H9 (cell line): ENCODE results near the gene PNPLA1. TPM values are rescaled to one million over a fixed set of nuclear protein-coding genes. Genes with fewer than 3 reads are reported as not detected.

Experiments used
- DNase-seq: peaks from one replicate; pipeline ENCODE4 v3.0.0-alpha.2; 2017
- H2AFZ ChIP-seq: one replicate; pipeline ENCODE4 v1.6.1; 2013; ENCODE audit warnings: mild to moderate bottlenecking, low read length, control low read depth, moderate library complexity
- H2AK5ac ChIP-seq: 2 replicates; pipeline ENCODE4 v1.6.1; 2013; ENCODE audit warnings: low read length, control low read depth, mixed read lengths; ENCODE audit not compliant: insufficient read length
- H2BK120ac ChIP-seq: one replicate; pipeline ENCODE4 v1.6.1; 2013; ENCODE audit warnings: low read depth, mild to moderate bottlenecking, low read length, control low read depth, inconsistent platforms; ENCODE audit not compliant: poor library complexity, severe bottlenecking
- H2BK12ac ChIP-seq: 2 replicates; pipeline ENCODE4 v1.6.1; 2013; ENCODE audit warnings: low read length, control low read depth, mixed read lengths, low read depth; ENCODE audit not compliant: insufficient read length
- H2BK15ac ChIP-seq: 2 replicates; pipeline ENCODE4 v1.6.1; 2013; ENCODE audit warnings: low read depth, low read length, control low read depth
- H2BK20ac ChIP-seq: one replicate; pipeline ENCODE4 v1.6.1; 2013; ENCODE audit warnings: low read depth, mild to moderate bottlenecking, low read length, control low read depth, inconsistent platforms; ENCODE audit not compliant: poor library complexity, severe bottlenecking
- H2BK5ac ChIP-seq: 2 replicates; pipeline ENCODE4 v1.6.1; 2013; ENCODE audit warnings: low read length, control low read depth, mixed read lengths; ENCODE audit not compliant: insufficient read length
- H3K14ac ChIP-seq: 2 replicates; pipeline ENCODE4 v1.6.1; 2013; ENCODE audit warnings: low read length, control low read depth; ENCODE audit not compliant: insufficient read depth
- H3K18ac ChIP-seq: 2 replicates; pipeline ENCODE4 v1.6.1; 2013; ENCODE audit warnings: low read depth, mild to moderate bottlenecking, mixed read lengths, low read length, control low read depth; ENCODE audit not compliant: insufficient read length
- H3K23ac ChIP-seq: 2 replicates; pipeline ENCODE4 v1.6.1; 2013; ENCODE audit warnings: low read length, control low read depth, mixed read lengths, low read depth; ENCODE audit not compliant: insufficient read length
- H3K23me2 ChIP-seq: 2 replicates; pipeline ENCODE4 v1.6.1; 2013; ENCODE audit warnings: low read depth, mild to moderate bottlenecking, mixed read lengths, low read length, control low read depth; ENCODE audit not compliant: insufficient read length, poor library complexity, severe bottlenecking
- H3K27ac ChIP-seq: 2 replicates; pipeline ENCODE4 v1.5.1; 2013; ENCODE audit warnings: low read length, control low read depth, mixed read lengths, low read depth; ENCODE audit not compliant: insufficient read length
- H3K27me3 ChIP-seq: 2 replicates; pipeline ENCODE4 v1.6.1; 2013; ENCODE audit warnings: low read length, control low read depth, inconsistent platforms; ENCODE audit not compliant: insufficient read depth
- H3K4ac ChIP-seq: 2 replicates; pipeline ENCODE4 v1.6.1; 2013; ENCODE audit warnings: low read depth, mild to moderate bottlenecking, control low read depth, inconsistent platforms, low read length, moderate library complexity
- H3K4me1 ChIP-seq: 2 replicates; pipeline ENCODE4 v1.6.1; 2013; ENCODE audit warnings: low read length, control low read depth, inconsistent platforms; ENCODE audit not compliant: insufficient read depth
- H3K4me2 ChIP-seq: 2 replicates; pipeline ENCODE4 v1.6.1; 2013; ENCODE audit warnings: low read length, control low read depth, mixed read lengths; ENCODE audit not compliant: insufficient read length, insufficient read depth
- H3K56ac ChIP-seq: 2 replicates; pipeline ENCODE4 v1.6.1; 2013; ENCODE audit warnings: low read depth, mild to moderate bottlenecking, mixed read lengths, low read length, control low read depth; ENCODE audit not compliant: insufficient read length
- H3K79me1 ChIP-seq: 2 replicates; pipeline ENCODE4 v1.6.1; 2013; ENCODE audit warnings: low read depth, mild to moderate bottlenecking, moderate library complexity, low read length, control low read depth, inconsistent platforms; ENCODE audit not compliant: insufficient read depth, poor library complexity, severe bottlenecking
- H3K79me2 ChIP-seq: 2 replicates; pipeline ENCODE4 v1.6.1; 2013; ENCODE audit warnings: low read length, control low read depth, inconsistent platforms; ENCODE audit not compliant: insufficient read depth
- H3K9ac ChIP-seq: 2 replicates; pipeline ENCODE4 v1.6.1; 2013; ENCODE audit warnings: low read length, control low read depth, mixed read lengths; ENCODE audit not compliant: insufficient read length; ENCODE audit errors: extremely low read depth
- H3K9me3 ChIP-seq: one replicate; pipeline ENCODE4 v1.6.1; 2013; ENCODE audit warnings: low read depth, low read length, inconsistent platforms; ENCODE audit not compliant: control insufficient read depth
- H3T11ph ChIP-seq: one replicate; pipeline ENCODE4 v1.6.1; 2013; ENCODE audit warnings: mild to moderate bottlenecking, low read length, control low read depth, inconsistent platforms
- H4K20me1 ChIP-seq: one replicate; pipeline ENCODE4 v1.6.1; 2013; ENCODE audit not compliant: control insufficient read depth, insufficient read length, insufficient read depth
- H4K5ac ChIP-seq: 2 replicates; pipeline ENCODE4 v1.6.1; 2013; ENCODE audit warnings: low read depth, mild to moderate bottlenecking, mixed read lengths, low read length, control low read depth; ENCODE audit not compliant: insufficient read length
- H4K8ac ChIP-seq: replicated peaks from 2 replicates; pipeline ENCODE4 v1.6.1; 2013; ENCODE audit warnings: low read length, control low read depth, mixed read lengths, low read depth; ENCODE audit not compliant: insufficient read length
- H4K91ac ChIP-seq: 2 replicates; pipeline ENCODE4 v1.6.1; 2013; ENCODE audit warnings: low read depth, mild to moderate bottlenecking, moderate library complexity, mixed read lengths, low read length, control low read depth; ENCODE audit not compliant: insufficient read length
- H3K27ac Mint-ChIP-seq, 3 experiments: 2 replicates in 2 of 3; 3 replicates in 1 of 3; pipeline ENCODE4 v1.8.0; 2020 to 2021; ENCODE audit warnings: mixed read lengths in 3 of 3, mild to moderate bottlenecking in 1 of 3, moderate library complexity in 1 of 3
- H3K27me3 Mint-ChIP-seq: 2 replicates; pipeline ENCODE4 v1.8.0; 2021; ENCODE audit warnings: low read depth, mild to moderate bottlenecking, moderate library complexity, mixed read lengths
- H3K36me3 Mint-ChIP-seq, 3 experiments: 2 replicates in 2 of 3; 3 replicates in 1 of 3; pipeline ENCODE4 v1.8.0; 2020 to 2021; ENCODE audit warnings: low read depth in 3 of 3, mixed read lengths in 3 of 3; ENCODE audit not compliant: insufficient read depth in 1 of 3
- H3K4me1 Mint-ChIP-seq, 2 experiments: 2 replicates each; pipeline ENCODE4 v1.8.0; 2020; ENCODE audit warnings: mixed read lengths in 2 of 2
- H3K4me3 Mint-ChIP-seq, 2 experiments: 2 replicates in 1 of 2; 3 replicates in 1 of 2; pipeline ENCODE4 v1.8.0; 2020 to 2021; ENCODE audit warnings: mild to moderate bottlenecking in 2 of 2, mixed read lengths in 2 of 2, moderate library complexity in 1 of 2
- H3K9me3 Mint-ChIP-seq, 2 experiments: 2 replicates in 1 of 2; 3 replicates in 1 of 2; pipeline ENCODE4 v1.8.0; 2020; ENCODE audit warnings: mild to moderate bottlenecking in 2 of 2, mixed read lengths in 2 of 2, moderate library complexity in 1 of 2
- whole genome bisulfite sequencing: extraction: QIAGEN DNeasy Blood & Tissue Kit; methylation state at CpG from one replicate; pipeline ENCODE4 v1.1.7; 2013; ENCODE audit warnings: missing lambda C conversion rate, low lambda C conversion rate, mixed read lengths; ENCODE audit not compliant: insufficient read length; ENCODE audit errors: extremely low coverage; 5-methylcytosine and 5-hydroxymethylcytosine counted together
- total RNA-seq: library from RNA; stranded (reverse); gene quantifications from 2 replicates; pipeline ENCODE4 v1.2.1, GENCODE V29; 2021
- TF ChIP-seq, protein P1 (sequence below): fragments of 200-600 bp; sonication (generic); conservative IDR thresholded peaks from 3 replicates; pipeline ENCODE4 v1.8.0; 2021; ENCODE audit warnings: antibody characterized with exemption, mild to moderate bottlenecking

PNPLA1 gene
- total RNA-seq, 1 experiment from 2014 or later = 0.09 TPM

DNA sequence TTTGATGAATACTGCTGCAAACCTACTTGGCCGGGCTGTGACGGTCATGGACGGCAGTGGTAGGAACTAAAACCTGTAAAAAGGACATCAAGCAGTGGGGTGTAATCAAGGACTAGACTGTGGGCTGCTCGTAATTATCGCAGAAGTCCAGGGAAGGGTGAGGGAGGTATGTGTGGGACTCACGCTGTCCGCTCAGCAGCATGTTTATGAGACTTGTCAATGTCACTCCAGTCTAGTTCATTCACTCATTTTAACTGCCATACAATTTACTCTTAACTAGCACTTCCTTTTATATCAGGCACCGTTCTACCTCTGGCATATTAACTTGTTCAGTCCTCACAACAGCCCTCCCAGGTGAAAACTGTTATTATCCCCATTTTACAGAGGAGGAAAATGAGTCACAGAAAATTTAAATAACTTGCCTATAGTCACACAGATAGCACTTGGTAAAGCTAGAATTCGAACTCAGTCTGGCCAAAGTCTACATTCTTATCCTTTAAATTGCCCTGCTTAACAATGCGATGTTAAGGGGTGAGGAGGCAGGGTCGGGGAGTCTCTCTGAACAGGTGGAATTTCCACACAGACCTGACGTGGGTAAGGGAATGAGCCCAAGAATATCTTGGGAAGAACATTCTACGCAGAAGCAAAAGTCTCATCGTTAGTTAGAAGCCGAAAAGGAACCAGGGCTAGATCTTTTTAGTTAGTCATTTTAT is 4.1 kb downstream of the PNPLA1 start:
- H4K20me1 ChIP-seq = no peaks in the 10 kb centered on the region
- Mint-ChIP-seq H3K36me3 (no peaks in the 10 kb centered on the region), H3K4me1 (peaks cover 3 to 5% of the 10 kb centered on the region in 2 experiments; a peak in 3 of 4 replicates), H3K27ac (no peak overlapping the region), H3K4me3 (no peak overlapping the region), H3K27me3 (peaks cover 10% of the 10 kb centered on the region), H3K9me3 (no peaks in the 10 kb centered on the region)
- no peak overlapping the region for H3K14ac ChIP-seq
- H2BK20ac ChIP-seq = no peak overlapping the region
- H3K9me3 ChIP-seq = no peaks in the 10 kb centered on the region
- H3K27me3 ChIP-seq = no peaks in the 10 kb centered on the region; the same call in 1 of the 2 replicates
- WGBS = no CpG with 5 or more reads among the region's 15 CpGs
- H3K79me2 ChIP-seq = no peaks in the 10 kb centered on the region
- H2AFZ ChIP-seq = no peak overlapping the region
- no peak overlapping the region for H4K91ac ChIP-seq
- no peak overlapping the region for H2BK15ac ChIP-seq
- H4K5ac ChIP-seq = no peak overlapping the region
- H4K8ac ChIP-seq = no peak overlapping the region
- DNase-seq = no peak
- no peak overlapping the region for H2BK5ac ChIP-seq
- no peak overlapping the region for H3T11ph ChIP-seq
- H2BK12ac ChIP-seq = no peak overlapping the region
- H3K56ac ChIP-seq = no peak overlapping the region
- no peaks in the 10 kb centered on the region for H3K79me1 ChIP-seq
- no peak overlapping the region for H3K23ac ChIP-seq
- H3K23me2 ChIP-seq = no peaks in the 10 kb centered on the region
- no peaks in the 10 kb centered on the region for H3K4me1 ChIP-seq
- no peak overlapping the region for H3K4me2 ChIP-seq
- H3K18ac ChIP-seq = no peak overlapping the region
- H3K4ac ChIP-seq = no peak overlapping the region
- TF ChIP-seq, protein P1, sequence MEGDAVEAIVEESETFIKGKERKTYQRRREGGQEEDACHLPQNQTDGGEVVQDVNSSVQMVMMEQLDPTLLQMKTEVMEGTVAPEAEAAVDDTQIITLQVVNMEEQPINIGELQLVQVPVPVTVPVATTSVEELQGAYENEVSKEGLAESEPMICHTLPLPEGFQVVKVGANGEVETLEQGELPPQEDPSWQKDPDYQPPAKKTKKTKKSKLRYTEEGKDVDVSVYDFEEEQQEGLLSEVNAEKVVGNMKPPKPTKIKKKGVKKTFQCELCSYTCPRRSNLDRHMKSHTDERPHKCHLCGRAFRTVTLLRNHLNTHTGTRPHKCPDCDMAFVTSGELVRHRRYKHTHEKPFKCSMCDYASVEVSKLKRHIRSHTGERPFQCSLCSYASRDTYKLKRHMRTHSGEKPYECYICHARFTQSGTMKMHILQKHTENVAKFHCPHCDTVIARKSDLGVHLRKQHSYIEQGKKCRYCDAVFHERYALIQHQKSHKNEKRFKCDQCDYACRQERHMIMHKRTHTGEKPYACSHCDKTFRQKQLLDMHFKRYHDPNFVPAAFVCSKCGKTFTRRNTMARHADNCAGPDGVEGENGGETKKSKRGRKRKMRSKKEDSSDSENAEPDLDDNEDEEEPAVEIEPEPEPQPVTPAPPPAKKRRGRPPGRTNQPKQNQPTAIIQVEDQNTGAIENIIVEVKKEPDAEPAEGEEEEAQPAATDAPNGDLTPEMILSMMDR = no peak
- H3K9ac ChIP-seq = no peak overlapping the region
- no peak overlapping the region for H2BK120ac ChIP-seq
- H3K27ac ChIP-seq = no peak overlapping the region
- no peak overlapping the region for H2AK5ac ChIP-seq
